HepG2 (cell line): ENCODE measurements around the gene AFF4. TPM values are rescaled to one million over a fixed set of nuclear protein-coding genes. Genes with fewer than 3 reads are reported as not detected.

Experiments
- CENPX ChIP-seq: sonication (generic); formaldehyde crosslinking; IDR thresholded peaks from 2 replicates; pipeline ENCODE4 v1.9.0; 2021; ENCODE audit warnings: mild to moderate bottlenecking, missing genetic modification reagents, moderate library complexity
- ELF1 ChIP-seq: sonication (generic); formaldehyde crosslinking; IDR thresholded peaks from 2 replicates; pipeline ENCODE4 v1.4.0; 2020; ENCODE audit warnings: missing genetic modification reagents
- ETS1 ChIP-seq: sonication (generic); formaldehyde crosslinking; IDR thresholded peaks from 2 replicates; pipeline ENCODE4 v1.4.0; 2020; ENCODE audit warnings: missing genetic modification reagents
- FOXO4 ChIP-seq: sonication (generic); formaldehyde crosslinking; conservative IDR thresholded peaks from 2 replicates; pipeline ENCODE4 v1.8.1; 2023; ENCODE audit warnings: missing genetic modification reagents
- GATAD2A ChIP-seq: IDR thresholded peaks from 2 replicates; pipeline ENCODE4 v1.6.1; 2016
- GMEB1 ChIP-seq: sonication (generic); formaldehyde crosslinking; IDR thresholded peaks from 2 replicates; pipeline ENCODE4 v1.5.1; 2020; ENCODE audit warnings: missing genetic modification reagents, mild to moderate bottlenecking, borderline replicate concordance
- GZF1 ChIP-seq: sonication (generic); formaldehyde crosslinking; IDR thresholded peaks from 2 replicates; pipeline ENCODE4 v1.5.1; 2020; ENCODE audit warnings: mild to moderate bottlenecking, missing genetic modification reagents
- MTERF4 ChIP-seq: sonication (generic); formaldehyde crosslinking; IDR thresholded peaks from 2 replicates; pipeline ENCODE4 v1.8.0; 2023; ENCODE audit warnings: mild to moderate bottlenecking, missing genetic modification reagents
- NBN ChIP-seq: fragments of 450-650 bp; conservative IDR thresholded peaks from 2 replicates; pipeline ENCODE4 v1.6.1; 2017
- SMAD1 ChIP-seq: sonication (generic); formaldehyde crosslinking; IDR thresholded peaks from 2 replicates; pipeline ENCODE4 v1.4.0; 2020; ENCODE audit warnings: missing genetic modification reagents, low read depth, mild to moderate bottlenecking, borderline replicate concordance
- SPEN ChIP-seq: sonication (generic); formaldehyde crosslinking; IDR thresholded peaks from 2 replicates; pipeline ENCODE4 v1.5.1; 2020; ENCODE audit warnings: low read depth, mild to moderate bottlenecking, missing genetic modification reagents
- STAT5B ChIP-seq: sonication (generic); formaldehyde crosslinking; IDR thresholded peaks from 2 replicates; pipeline ENCODE4 v1.4.0; 2020; ENCODE audit warnings: missing genetic modification reagents
- U2AF1 ChIP-seq: fragments of 200-400 bp; formaldehyde crosslinking; optimal IDR thresholded peaks from 2 replicates; pipeline ENCODE3; 2017; ENCODE audit warnings: mild to moderate bottlenecking, low read depth, low read length
- ZBTB38 ChIP-seq: sonication (generic); formaldehyde crosslinking; IDR thresholded peaks from 2 replicates; pipeline ENCODE4 v1.5.1; 2020; ENCODE audit warnings: mild to moderate bottlenecking, missing genetic modification reagents
- ZBTB49 ChIP-seq: sonication (generic); formaldehyde crosslinking; IDR thresholded peaks from 2 replicates; pipeline ENCODE4 v1.4.0; 2020; ENCODE audit warnings: missing genetic modification reagents, borderline replicate concordance
- ZC3H4 ChIP-seq: sonication (generic); formaldehyde crosslinking; IDR thresholded peaks from 2 replicates; pipeline ENCODE4 v1.4.0; 2020; ENCODE audit warnings: missing genetic modification reagents, borderline replicate concordance
- ZFP1 ChIP-seq: IDR thresholded peaks from 2 replicates; pipeline ENCODE4 v1.6.1; 2016
- ZNF333 ChIP-seq: sonication (generic); formaldehyde crosslinking; IDR thresholded peaks from 2 replicates; pipeline ENCODE4 v1.4.0; 2020; ENCODE audit warnings: mild to moderate bottlenecking, missing genetic modification reagents, borderline replicate concordance
- ZNF354B ChIP-seq: sonication (generic); formaldehyde crosslinking; IDR thresholded peaks from 2 replicates; pipeline ENCODE4 v1.8.0; 2022; ENCODE audit warnings: mild to moderate bottlenecking, missing genetic modification reagents
- ZNF501 ChIP-seq: sonication (generic); formaldehyde crosslinking; IDR thresholded peaks from 2 replicates; pipeline ENCODE4 v1.5.1; 2020; ENCODE audit warnings: mild to moderate bottlenecking, moderate library complexity, missing genetic modification reagents
- ZNF510 ChIP-seq: sonication (generic); formaldehyde crosslinking; IDR thresholded peaks from 2 replicates; pipeline ENCODE4 v1.4.0; 2020; ENCODE audit warnings: low read depth, mild to moderate bottlenecking, missing genetic modification reagents
- ZNF577 ChIP-seq: sonication (generic); formaldehyde crosslinking; IDR thresholded peaks from 2 replicates; pipeline ENCODE4 v1.4.0; 2020; ENCODE audit warnings: mild to moderate bottlenecking, low read depth, missing genetic modification reagents, borderline replicate concordance
- ZNF598 ChIP-seq: sonication (generic); formaldehyde crosslinking; IDR thresholded peaks from 2 replicates; pipeline ENCODE4 v1.5.1; 2020; ENCODE audit warnings: mild to moderate bottlenecking, missing genetic modification reagents, borderline replicate concordance
- ZNF660 ChIP-seq: sonication (generic); formaldehyde crosslinking; IDR thresholded peaks from 2 replicates; pipeline ENCODE4 v1.5.1; 2020; ENCODE audit warnings: mild to moderate bottlenecking, low read depth, missing genetic modification reagents, borderline replicate concordance
- ZSCAN9 ChIP-seq: IDR thresholded peaks from 2 replicates; pipeline ENCODE4 v1.6.1; 2016; ENCODE audit warnings: borderline replicate concordance
- polyA plus RNA-seq, 8 experiments: library from polyadenylated mRNA; depleted of rRNA in 3 of 8; stranded (reverse) in 7 of 8; unstranded in 1 of 8; fragments of >200 nt; fragmentation: Illumina TruSeq in 4 of 8; extraction: Trizol in 4 of 8; gene quantifications; 2 replicates each; pipeline versions ENCODE4 v1.2.1 to v1.2.3, GENCODE V29; 2011 to 2016; ENCODE audit warnings: low read depth in 4 of 8, missing spikeins in 1 of 8, mixed read lengths in 1 of 8; ENCODE audit not compliant: insufficient read depth in 1 of 8
- total RNA-seq, 5 experiments: library from RNA; depleted of rRNA; stranded (reverse); fragments of >200 nt; fragmentation: Illumina TruSeq; extraction: Trizol; gene quantifications; 2 replicates each; pipeline ENCODE4 v1.2.3, GENCODE V29; 2016; ENCODE audit warnings: low read depth in 1 of 5

Gene AFF4
- total and polyA plus RNA-seq, 2 of the 13 experiments (the other 11 are each of a cell fraction or from before 2014, with no cell fraction given), result 22.1 to 25.5 TPM

- 0 out of 2 replicates have a peak, but pooled peaks have one; percentile 20 for TF ChIP-seq FOXO4 (CRISPR knock-in tag)
- TF ChIP-seq MTERF4 (CRISPR knock-in tag), result no peak
- TF ChIP-seq ZFP1 (CRISPR knock-in tag), result no peak
- TF ChIP-seq NBN, result no peak
- no peak for TF ChIP-seq SMAD1 (CRISPR knock-in tag)
- TF ChIP-seq ZNF501 (CRISPR knock-in tag), result peak; percentile 40; the same call in 1 of the 2 replicates
- TF ChIP-seq ETS1 (CRISPR knock-in tag), result no peak
- no peak for TF ChIP-seq GZF1 (CRISPR knock-in tag)
- TF ChIP-seq ZNF333 (CRISPR knock-in tag), result no peak
- TF ChIP-seq ZNF660 (CRISPR knock-in tag), result 0 out of 2 replicates have a peak, but pooled peaks have one; percentile 1
- TF ChIP-seq CENPX (CRISPR knock-in tag), result no peak
- TF ChIP-seq ELF1 (CRISPR knock-in tag), result no peak
- no peak for TF ChIP-seq ZSCAN9
- 0 out of 2 replicates have a peak, but pooled peaks have one; percentile 6 for TF ChIP-seq ZC3H4
- TF ChIP-seq ZNF598 (CRISPR knock-in tag), result peak; percentile 46; the same call in 1 of the 2 replicates
- TF ChIP-seq STAT5B (CRISPR knock-in tag), result no peak
- TF ChIP-seq ZNF354B (CRISPR knock-in tag), result no peak
- TF ChIP-seq SPEN (CRISPR knock-in tag), result no peak
- TF ChIP-seq ZBTB38 (CRISPR knock-in tag), result no peak
- TF ChIP-seq U2AF1, result no peak
- no peak for TF ChIP-seq GMEB1 (CRISPR knock-in tag)
- 0 out of 2 replicates have a peak, but pooled peaks have one; percentile 30 for TF ChIP-seq ZNF510
- no peak for TF ChIP-seq ZBTB49 (CRISPR knock-in tag)
- TF ChIP-seq GATAD2A (CRISPR knock-in tag), result no peak
- 0 out of 2 replicates have a peak, but pooled peaks have one; percentile 15 for TF ChIP-seq ZNF577 (CRISPR knock-in tag)
These were observed 89.5 kb downstream of the AFF4 start (continued) for GRCh38 chr5:132873930-132874271.
